Kidney epithelial cell (primary cell): Measurements from ENCODE around the gene CCSER2. TPM values are rescaled to one million over a fixed set of nuclear protein-coding genes. Genes with fewer than 3 reads are reported as not detected.
A peak's percentile ranks its signal among the peaks of the same experiment; 100 is the strongest.

Experiments
- DNase-seq: peaks from one replicate; pipeline ENCODE4 v3.0.0-alpha.2; 2010; ENCODE audit warnings: low read depth
- H3K27me3 ChIP-seq: 2 replicates; pipeline ENCODE4 v1.6.0; 2011; ENCODE audit warnings: low read length; ENCODE audit not compliant: control insufficient read depth, insufficient read depth
- H3K36me3 ChIP-seq: 2 replicates; pipeline ENCODE4 v1.5.1; 2011; ENCODE audit warnings: low read length; ENCODE audit not compliant: control insufficient read depth, insufficient read depth
- H3K4me3 ChIP-seq: 2 replicates; pipeline ENCODE4 v1.5.1; 2011; ENCODE audit warnings: low read depth, mild to moderate bottlenecking, control low read depth, low read length
- total RNA-seq: library from RNA; depleted of rRNA; stranded (reverse); fragments of >200 nt; gene quantifications from 2 replicates; pipeline ENCODE4 v1.2.3, GENCODE V29; 2015
- TF ChIP-seq, protein P1 (sequence below): IDR thresholded peaks from 2 replicates; pipeline ENCODE4 v1.5.1; 2011; ENCODE audit warnings: mild to moderate bottlenecking, moderate library complexity, low read length, control low read depth, inconsistent platforms; ENCODE audit not compliant: insufficient read depth, poor library complexity, severe bottlenecking

CCSER2 gene
- total RNA-seq, 1 donor from 2014 or later = 28.0 TPM

DNA sequence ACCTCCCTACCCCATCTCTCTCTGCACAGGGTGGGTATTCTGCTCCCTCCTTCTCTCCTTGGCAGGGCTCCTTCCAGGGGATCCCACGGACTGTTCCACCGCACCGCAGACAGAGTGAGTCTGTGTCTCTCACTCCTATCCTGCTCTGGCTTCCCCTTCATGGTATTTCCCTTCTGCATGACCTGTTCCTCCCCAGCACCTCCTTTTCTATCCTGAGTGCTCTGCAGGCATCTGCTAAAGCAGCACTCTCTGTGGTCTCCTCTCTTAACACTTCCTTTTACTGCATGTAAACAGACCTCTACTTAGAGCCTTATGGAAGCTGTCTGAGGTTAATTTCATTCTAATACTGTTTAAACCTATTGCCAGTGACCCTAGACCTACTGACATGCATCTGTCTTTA lies 171.5 kb downstream of the CCSER2 start:
- DNase-seq = no peak
- TF ChIP-seq, protein P1, sequence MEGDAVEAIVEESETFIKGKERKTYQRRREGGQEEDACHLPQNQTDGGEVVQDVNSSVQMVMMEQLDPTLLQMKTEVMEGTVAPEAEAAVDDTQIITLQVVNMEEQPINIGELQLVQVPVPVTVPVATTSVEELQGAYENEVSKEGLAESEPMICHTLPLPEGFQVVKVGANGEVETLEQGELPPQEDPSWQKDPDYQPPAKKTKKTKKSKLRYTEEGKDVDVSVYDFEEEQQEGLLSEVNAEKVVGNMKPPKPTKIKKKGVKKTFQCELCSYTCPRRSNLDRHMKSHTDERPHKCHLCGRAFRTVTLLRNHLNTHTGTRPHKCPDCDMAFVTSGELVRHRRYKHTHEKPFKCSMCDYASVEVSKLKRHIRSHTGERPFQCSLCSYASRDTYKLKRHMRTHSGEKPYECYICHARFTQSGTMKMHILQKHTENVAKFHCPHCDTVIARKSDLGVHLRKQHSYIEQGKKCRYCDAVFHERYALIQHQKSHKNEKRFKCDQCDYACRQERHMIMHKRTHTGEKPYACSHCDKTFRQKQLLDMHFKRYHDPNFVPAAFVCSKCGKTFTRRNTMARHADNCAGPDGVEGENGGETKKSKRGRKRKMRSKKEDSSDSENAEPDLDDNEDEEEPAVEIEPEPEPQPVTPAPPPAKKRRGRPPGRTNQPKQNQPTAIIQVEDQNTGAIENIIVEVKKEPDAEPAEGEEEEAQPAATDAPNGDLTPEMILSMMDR = no peak
- Histone ChIP-seq H3K36me3 (no peaks in the 10 kb centered on the region), H3K27me3 (no peaks in the 10 kb centered on the region), H3K4me3 (no peak overlapping the region)

DNA sequence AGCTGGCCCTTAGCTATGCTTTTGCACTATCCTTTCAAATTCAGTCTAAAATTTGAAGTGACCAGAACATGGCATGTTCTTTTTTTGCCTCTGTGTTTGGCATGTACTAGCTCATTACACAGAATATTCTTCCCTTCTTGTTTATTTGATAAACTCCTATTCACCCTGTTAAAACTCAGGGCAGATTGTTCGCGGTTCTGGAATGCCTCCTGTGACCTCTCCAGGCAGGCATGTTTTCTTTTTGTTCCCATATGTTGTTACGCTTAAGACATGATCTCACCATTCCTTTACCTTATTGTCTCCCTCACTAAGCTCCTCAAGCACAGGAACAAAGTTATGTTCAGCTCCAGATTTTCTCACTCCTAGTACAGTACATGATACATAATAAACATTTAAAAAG lies 181.7 kb downstream of the CCSER2 start:
- DNase-seq = peak; percentile 26
- H3K27me3 ChIP-seq = no peaks in the 10 kb centered on the region
- no peak overlapping the region for H3K4me3 ChIP-seq
- H3K36me3 ChIP-seq = no peaks in the 10 kb centered on the region
- TF ChIP-seq, protein P1 = no peak

DNA sequence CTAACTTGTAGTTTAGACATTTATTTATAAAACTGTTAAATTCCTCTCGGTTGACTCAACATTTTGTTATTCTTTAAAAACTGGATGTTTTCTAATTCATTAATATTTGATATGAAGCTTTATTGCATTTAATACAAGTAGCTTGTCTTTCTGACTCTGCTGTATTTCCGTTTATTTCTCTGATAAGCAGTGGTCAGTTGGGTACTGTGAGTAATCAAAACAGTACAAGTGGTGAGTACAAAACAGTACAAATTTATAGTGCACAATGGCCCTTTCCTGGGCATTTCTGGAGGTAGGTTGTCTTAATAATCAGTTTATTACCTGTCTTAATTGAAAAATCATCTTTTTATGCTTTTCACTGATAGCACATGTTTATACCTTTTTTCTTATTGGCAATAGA lies 182.7 kb downstream of the CCSER2 start:
- H3K36me3 ChIP-seq = no peaks in the 10 kb centered on the region
- TF ChIP-seq, protein P1 = no peak
- H3K4me3 ChIP-seq = no peak overlapping the region
- no peak for DNase-seq
- no peaks in the 10 kb centered on the region for H3K27me3 ChIP-seq

DNA sequence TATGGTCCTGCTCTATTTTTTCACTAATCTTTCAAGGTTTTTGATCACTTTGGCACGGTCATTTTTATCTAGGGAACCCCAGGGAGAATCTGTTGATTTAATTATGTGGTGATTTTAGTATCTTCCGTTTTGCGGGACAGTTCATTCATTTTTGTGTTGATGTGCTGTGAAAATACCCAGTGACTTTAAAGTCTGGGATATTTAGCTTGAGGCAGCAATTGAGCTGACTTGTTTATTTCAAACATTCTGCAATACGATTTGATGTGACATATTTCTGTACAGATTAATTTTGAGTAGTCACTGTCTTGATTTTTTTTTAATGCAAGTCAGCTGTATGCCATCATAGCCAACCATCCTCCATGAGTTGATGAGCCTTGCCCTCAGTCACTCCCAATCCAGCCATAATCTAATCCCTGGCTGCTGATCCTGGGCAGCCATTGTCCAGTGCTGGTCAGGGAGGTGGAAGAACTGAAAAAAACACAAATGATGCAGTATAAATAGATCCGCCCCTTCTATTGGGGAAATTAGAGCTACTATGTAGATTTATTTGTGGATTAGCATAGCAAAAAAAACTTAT lies 183.4 kb downstream of the CCSER2 start:
- no peak for DNase-seq

DNA sequence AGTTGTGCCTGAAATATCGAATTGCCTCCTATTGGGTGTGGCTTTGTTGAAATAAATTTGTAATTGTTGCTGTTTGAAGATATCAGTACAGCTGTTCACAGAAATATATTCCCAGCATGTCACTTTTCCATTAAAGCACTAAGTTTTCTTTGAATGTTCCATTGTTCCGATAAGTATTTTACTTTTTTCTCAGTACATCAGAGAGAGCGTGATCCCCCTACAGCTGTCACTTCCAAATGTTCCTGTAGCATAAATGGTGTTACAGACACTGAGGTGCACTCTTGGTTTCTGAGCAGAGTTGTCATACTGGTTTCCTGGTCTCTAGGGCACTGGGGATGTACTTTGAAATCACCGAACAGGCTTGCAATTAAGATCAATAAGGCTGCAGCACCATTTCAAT lies 189.2 kb downstream of the CCSER2 start:
- Histone ChIP-seq H3K4me3 (no peak overlapping the region), H3K36me3 (peaks cover 1% of the 10 kb centered on the region), H3K27me3 (no peaks in the 10 kb centered on the region)
- TF ChIP-seq, protein P1 = no peak
- no peak for DNase-seq

More for the DNA sequence above, 183.4 kb downstream of the CCSER2 start:
- TF ChIP-seq, protein P1 = no peak
- no peak overlapping the region for H3K4me3 ChIP-seq
- no peaks in the 10 kb centered on the region for H3K27me3 ChIP-seq
- no peaks in the 10 kb centered on the region for H3K36me3 ChIP-seq

DNA sequence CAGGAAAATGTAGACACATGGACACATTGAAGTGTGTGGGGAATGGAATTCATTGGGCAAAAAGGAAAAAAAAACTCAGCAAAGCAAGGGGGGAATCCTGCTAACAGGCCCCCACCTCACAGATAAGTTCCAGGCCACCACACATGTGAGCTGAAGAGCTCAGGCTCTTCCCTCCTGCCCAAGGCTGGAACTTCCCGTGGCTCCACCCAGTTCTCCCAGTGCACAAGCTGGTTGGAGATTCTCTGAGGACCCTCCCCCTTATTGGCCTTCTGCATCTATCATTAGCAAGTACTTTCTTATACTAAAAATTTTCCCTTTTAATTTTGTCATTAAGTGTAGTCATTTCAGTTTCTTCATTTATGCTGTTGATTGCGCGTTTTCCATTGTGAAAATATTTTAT lies 190.8 kb downstream of the CCSER2 start:
- TF ChIP-seq, protein P1 = no peak
- Histone ChIP-seq H3K4me3 (no peak overlapping the region), H3K27me3 (no peaks in the 10 kb centered on the region), H3K36me3 (peaks cover 1% of the 10 kb centered on the region)
- DNase-seq = no peak
